Erythroblast (primary cell): ENCODE data around the gene SCAI.
"Not testable (repeated sequence)": the region's sequence is repeated elsewhere in the genome, so short reads cannot be mapped to it uniquely, and the experiment has no call there.

Source experiments
- DNase-seq, 2 experiments: peaks; one replicate each; lab custom pipeline; 2025; lab: John Stamatoyannopoulos, UW
- GATA1 ChIP-seq: IDR thresholded peaks from 2 replicates; pipeline ENCODE4 v1.6.1; 2011; ENCODE audit warnings: low read depth, mild to moderate bottlenecking, control low read depth, low read length, moderate library complexity
- POLR2A ChIP-seq: IDR thresholded peaks from 2 replicates; pipeline ENCODE4 v1.6.1; 2011; ENCODE audit warnings: mild to moderate bottlenecking, low read length

Gene SCAI

GRCh38 chr9:125103021-125103420 lies 40.3 kb downstream of the SCAI start:
- DNase-seq, result no peak
- TF ChIP-seq GATA1 (no peak), POLR2A (no peak)

DNA sequence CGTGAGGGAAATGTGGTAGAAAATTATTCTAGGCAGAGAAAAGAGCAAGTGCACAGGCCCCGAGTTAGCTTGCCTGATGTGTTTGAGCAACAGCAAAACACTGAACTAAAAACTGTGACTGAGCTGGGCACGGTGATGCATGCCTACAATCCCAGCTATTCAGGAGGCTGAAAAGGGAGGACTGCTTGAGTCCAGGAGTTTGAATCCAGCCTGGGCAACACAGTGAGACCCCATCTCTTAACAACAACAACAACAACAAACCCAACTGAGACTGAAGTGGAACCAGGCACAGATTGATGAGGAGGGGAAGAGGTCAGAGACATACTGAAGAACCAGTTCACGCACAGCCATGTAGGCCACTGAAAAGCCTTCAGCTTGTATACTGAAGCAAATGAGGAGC lies 42.5 kb downstream of the SCAI start:
- TF ChIP-seq GATA1 (no peak), POLR2A (no peak)
- no peak for DNase-seq

DNA sequence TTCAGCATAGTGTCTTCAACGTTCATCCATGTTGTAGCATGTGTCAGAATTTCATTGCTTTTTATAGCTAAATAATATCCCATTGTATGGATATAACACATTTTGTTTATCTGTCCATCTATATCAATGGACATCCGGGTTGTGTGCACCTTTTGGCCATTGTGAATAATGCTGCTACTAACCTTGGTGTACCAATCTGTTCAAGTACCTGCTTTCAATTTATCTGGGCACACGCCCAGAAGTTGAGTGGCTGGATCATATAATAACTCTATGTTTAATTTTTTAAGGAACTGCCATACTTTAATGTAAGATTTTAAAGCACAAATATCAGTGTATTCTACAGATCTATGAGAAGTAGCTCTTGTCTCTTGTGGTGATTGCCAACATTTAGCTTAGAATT lies 43.5 kb downstream of the SCAI start:
- TF ChIP-seq POLR2A, result no peak
- no peak for TF ChIP-seq GATA1

DNA sequence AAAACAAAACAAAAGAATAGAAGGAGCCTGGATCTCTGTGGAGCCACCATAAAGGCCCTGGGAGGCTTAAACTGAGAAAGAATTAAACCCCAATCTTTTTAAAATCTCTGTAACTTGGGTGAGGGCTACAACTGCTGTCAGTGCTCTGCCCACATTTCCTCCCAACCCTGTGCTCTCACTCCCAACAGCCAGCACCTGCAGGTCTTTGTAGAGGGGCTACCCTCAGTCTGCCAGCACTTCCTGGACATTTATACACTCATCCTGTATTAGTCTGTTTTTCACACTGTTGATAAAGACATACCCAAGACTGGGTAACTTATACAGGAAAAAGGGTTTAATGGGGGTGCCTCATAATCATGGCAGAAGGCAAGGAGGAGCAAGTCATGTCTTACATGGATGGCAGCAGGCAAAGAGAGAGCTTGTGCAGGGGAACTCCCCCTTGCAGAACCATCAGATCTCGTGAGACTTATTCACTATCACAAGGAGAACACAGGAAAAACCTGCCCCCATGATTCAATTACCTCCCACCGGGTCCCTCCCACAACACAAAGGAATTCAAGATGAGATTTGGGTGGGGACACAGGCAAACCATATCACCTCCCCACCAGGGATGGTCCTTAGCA lies 47.4 kb downstream of the SCAI start:
- DNase-seq, result no peak
- TF ChIP-seq GATA1, result no peak
- TF ChIP-seq POLR2A, result no peak

More for the DNA sequence above, 43.5 kb downstream of the SCAI start:
- no peak for DNase-seq

GRCh38 chr9:125091121-125091520 lies 52.2 kb downstream of the SCAI start:
- TF ChIP-seq POLR2A (no peak), GATA1 (no peak)
- DNase-seq, result no peak

- DNase-seq, result no peak
- no peak for TF ChIP-seq GATA1
- TF ChIP-seq POLR2A, result no peak
Measured at GRCh38 chr9:125089331-125089730, 54.0 kb downstream of the SCAI start.

DNA sequence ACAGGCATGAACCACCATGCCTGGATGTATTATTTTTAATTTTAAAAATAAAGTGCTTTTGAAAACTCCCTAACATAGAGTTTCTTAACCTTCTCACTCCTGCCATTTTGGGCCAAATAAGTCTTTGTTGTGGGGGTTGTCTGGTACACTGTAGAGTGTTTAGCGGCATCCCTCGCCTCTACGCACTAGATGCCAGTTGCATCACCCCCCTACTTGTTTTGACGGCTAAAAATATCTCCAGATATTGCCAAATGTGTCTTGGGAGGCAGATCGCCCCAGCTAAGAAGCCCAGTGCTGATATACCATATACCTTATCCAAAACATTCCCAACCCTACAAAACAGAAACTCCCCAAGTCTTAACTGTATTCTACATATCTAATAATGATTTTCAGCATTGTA lies 54.6 kb downstream of the SCAI start:
- no peak for TF ChIP-seq GATA1
- TF ChIP-seq POLR2A, result no peak
- no peak for DNase-seq

DNA sequence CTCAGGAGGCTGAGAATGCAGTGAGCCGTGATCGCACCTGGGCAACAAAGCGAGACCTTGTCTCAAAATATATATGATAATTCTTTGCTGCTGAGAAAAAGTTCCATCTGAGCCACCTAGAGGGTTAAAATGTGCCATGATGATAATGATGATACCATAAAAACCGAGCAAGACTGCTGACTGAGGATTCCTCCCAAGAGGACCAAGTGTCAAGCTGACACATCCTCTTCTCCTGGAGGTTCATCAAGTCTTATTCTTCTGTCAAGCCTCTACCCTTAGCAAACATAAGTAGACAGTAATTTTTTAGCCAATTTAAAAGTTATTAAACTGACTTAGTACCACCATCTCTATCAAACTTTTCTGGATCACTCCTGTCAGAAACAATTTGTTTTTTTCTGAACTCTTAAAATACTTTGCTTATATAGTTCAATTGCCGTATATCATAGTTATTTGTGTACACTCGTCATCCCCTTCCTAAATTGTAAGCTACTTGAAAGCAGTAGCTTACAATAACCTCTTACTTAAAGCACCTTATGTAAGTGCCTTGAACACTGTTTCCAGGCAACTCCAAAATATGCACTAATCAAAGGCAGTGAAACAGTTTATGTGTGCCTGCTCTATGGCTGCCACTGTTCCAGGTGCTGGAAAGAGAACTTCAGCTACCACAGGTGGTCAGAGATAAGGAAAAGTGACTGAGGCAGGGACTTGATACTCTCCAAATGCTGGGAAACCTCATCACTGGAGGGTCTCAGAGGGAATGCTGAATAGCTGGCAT lies 57.4 kb downstream of the SCAI start:
- no peak for TF ChIP-seq GATA1
- TF ChIP-seq POLR2A, result no peak
- DNase-seq, result no peak

DNA sequence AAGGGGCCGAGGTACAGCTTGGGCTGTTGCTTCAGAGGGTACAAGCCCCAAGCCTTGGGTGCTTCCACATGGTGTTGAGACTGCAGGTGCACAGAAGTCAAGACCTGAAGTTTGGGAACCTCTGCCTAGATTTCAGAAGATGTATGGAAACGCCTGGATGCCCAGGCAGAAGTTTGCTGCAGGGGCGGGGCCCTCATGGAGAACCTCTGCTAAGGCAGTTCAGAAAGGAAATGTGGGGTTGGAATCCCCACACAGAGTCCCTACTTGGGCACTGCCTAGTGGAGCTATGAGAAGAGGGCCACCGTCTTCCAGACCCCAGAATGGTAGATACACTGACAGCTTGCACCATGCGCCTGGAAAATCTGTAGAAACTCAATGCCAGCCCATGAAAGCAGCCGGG lies 61.1 kb downstream of the SCAI start:
- not testable (repeated sequence) for DNase-seq

- not testable (repeated sequence) for DNase-seq
Measured at GRCh38 chr9:125080797-125081196, 62.5 kb downstream of the SCAI start.

- DNase-seq, result no peak
- no peak for TF ChIP-seq POLR2A
- no peak for TF ChIP-seq GATA1
Measured at GRCh38 chr9:125079931-125080330, 63.4 kb downstream of the SCAI start.

DNA sequence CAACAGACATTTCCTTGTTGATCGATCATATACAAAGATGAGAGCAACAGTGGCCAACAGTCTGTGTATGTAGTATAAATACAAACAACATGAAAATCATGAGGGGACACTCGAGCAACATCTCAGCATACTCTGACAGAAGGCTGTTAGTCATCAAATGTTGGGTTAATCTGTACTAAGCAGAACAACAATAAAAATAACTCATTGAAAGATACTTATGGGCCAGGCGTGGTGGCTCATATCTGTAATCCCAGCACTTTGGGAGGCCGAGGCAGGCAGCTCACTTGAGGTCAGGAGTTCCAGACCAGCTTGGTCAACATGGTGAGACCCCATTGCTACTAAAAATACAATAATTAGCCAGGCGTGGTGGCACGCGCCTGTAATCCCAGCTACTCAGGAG lies 67.3 kb downstream of the SCAI start:
- no peak for TF ChIP-seq GATA1
- no peak for TF ChIP-seq POLR2A
- no peak for DNase-seq

- TF ChIP-seq POLR2A (no peak), GATA1 (no peak)
- DNase-seq, result no peak
Measured at GRCh38 chr9:125074976-125075375, 68.4 kb downstream of the SCAI start.

- no peak for DNase-seq
- TF ChIP-seq POLR2A, result no peak
- TF ChIP-seq GATA1, result no peak
Measured at GRCh38 chr9:125066839-125067619, 76.3 kb downstream of the SCAI start.
